Measurements from ENCODE around the gene MKRN3. TPM values are rescaled to one million over a fixed set of nuclear protein-coding genes. Genes with fewer than 3 reads are reported as not detected.

Gene MKRN3
- total and polyA plus RNA-seq, 2 donors: 1.3 to 2.3 TPM

DNA sequence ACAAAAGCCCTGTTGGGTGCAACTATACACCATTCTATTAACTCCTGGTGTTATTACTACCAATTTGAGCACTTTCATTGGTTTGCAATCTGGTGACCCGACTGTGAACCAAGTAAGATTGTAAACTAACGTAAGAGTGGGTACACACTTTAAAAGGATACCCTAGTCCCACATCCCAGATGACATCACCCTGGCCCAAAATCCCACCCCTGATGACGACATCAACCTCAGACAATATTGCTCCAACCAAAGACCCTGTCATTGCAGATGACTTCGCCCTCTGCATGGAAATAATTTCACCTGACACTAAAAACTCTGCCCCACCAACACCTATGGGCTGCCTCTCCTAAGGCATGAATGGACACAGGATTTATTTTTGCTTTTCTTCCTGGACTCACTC is 25.6 kb upstream of the MKRN3 start:
- H3K27me3 ChIP-seq (ENCODE audit: control insufficient read depth in 2 of 2, insufficient read depth in 1 of 2, low read length in 1 of 2): no peaks in the 10 kb centered on the region
- H3K4me3 ChIP-seq (ENCODE audit: low read length in 2 of 2): no peak overlapping the region
- peaks cover 0 to 3% of the 10 kb centered on the region in 2 donors for H3K9me3 ChIP-seq (ENCODE audit: control insufficient read depth in 2 of 2, insufficient read depth in 1 of 2, low read length in 1 of 2)
- H3K36me3 ChIP-seq (ENCODE audit: control insufficient read depth in 2 of 2, insufficient read depth in 2 of 2, low read length in 1 of 2): no peaks in the 10 kb centered on the region
- no peak for DNase-seq (ENCODE audit: low read depth in 6 of 9, low spot score in 9 of 9)
- H3K4me1 ChIP-seq (ENCODE audit: control insufficient read depth in 2 of 2, insufficient read depth in 2 of 2, low read length in 2 of 2): no peaks in the 10 kb centered on the region
- H3K27ac ChIP-seq (ENCODE audit: low read depth in 1 of 2, low read length in 1 of 2): no peak overlapping the region
- WGBS: 81% methylated on average over 4 of the region's 4 CpGs

DNA sequence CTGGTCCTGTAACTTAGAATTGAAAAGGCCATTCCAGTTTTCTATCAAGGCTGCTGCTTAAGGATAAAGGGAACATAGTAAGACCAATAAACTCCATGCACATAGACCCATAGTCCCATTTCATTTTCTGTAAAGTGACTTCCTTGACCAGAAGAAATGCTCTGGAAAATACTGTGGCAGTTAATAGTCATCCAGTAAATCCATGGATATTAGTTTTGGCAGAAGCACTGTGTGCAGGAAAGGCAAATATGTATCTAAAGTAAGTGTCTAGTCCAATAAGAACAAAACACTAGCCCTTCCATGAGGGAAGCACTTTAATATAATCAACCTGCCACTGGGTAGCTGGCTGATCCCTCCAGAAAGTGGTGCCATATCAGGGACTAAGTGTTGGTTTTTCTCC is 19.3 kb upstream of the MKRN3 start:
- H3K27me3 ChIP-seq (ENCODE audit: control insufficient read depth in 2 of 2, insufficient read depth in 1 of 2, low read length in 1 of 2): no peaks in the 10 kb centered on the region
- H3K36me3 ChIP-seq (ENCODE audit: control insufficient read depth in 2 of 2, insufficient read depth in 2 of 2, low read length in 1 of 2): no peaks in the 10 kb centered on the region
- H3K4me1 ChIP-seq (ENCODE audit: control insufficient read depth in 2 of 2, insufficient read depth in 2 of 2, low read length in 2 of 2): no peaks in the 10 kb centered on the region
- DNase-seq (ENCODE audit: low read depth in 6 of 9, low spot score in 9 of 9): no peak
- H3K4me3 ChIP-seq (ENCODE audit: low read length in 2 of 2): no peak overlapping the region
- no peaks in the 10 kb centered on the region for H3K9me3 ChIP-seq (ENCODE audit: control insufficient read depth in 2 of 2, insufficient read depth in 1 of 2, low read length in 1 of 2)
- no peak overlapping the region for H3K27ac ChIP-seq (ENCODE audit: low read depth in 1 of 2, low read length in 1 of 2)

DNA sequence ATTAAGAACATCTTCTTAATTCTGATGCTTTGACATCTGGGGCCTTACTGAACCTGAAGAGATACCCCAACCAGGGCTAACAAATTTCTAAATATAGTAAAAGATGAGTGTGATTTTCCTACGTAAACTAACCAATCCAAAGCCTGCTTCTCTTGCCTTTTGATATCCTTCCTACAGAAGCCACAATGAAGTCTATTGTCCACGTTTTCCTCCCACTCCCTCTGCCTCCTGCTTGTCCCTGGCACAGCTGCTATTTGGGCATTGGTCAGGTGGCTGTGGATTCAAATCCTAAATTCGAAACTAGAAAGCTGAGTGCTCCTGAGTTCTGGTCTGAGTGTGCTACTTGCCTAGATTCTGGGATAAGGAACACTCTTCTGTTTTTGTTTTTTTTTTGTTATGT is 17.4 kb upstream of the MKRN3 start:
- DNase-seq (ENCODE audit: low read depth in 6 of 9, low spot score in 9 of 9): no peak
- no peaks in the 10 kb centered on the region for H3K27me3 ChIP-seq (ENCODE audit: control insufficient read depth in 2 of 2, insufficient read depth in 1 of 2, low read length in 1 of 2)
- no peaks in the 10 kb centered on the region for H3K4me1 ChIP-seq (ENCODE audit: control insufficient read depth in 2 of 2, insufficient read depth in 2 of 2, low read length in 2 of 2)
- no peak overlapping the region for H3K27ac ChIP-seq (ENCODE audit: low read depth in 1 of 2, low read length in 1 of 2)
- no peaks in the 10 kb centered on the region for H3K36me3 ChIP-seq (ENCODE audit: control insufficient read depth in 2 of 2, insufficient read depth in 2 of 2, low read length in 1 of 2)
- H3K4me3 ChIP-seq (ENCODE audit: low read length in 2 of 2): no peak overlapping the region
- WGBS: 60% methylated on average over 3 of the region's 3 CpGs
- no peaks in the 10 kb centered on the region for H3K9me3 ChIP-seq (ENCODE audit: control insufficient read depth in 2 of 2, insufficient read depth in 1 of 2, low read length in 1 of 2)

DNA sequence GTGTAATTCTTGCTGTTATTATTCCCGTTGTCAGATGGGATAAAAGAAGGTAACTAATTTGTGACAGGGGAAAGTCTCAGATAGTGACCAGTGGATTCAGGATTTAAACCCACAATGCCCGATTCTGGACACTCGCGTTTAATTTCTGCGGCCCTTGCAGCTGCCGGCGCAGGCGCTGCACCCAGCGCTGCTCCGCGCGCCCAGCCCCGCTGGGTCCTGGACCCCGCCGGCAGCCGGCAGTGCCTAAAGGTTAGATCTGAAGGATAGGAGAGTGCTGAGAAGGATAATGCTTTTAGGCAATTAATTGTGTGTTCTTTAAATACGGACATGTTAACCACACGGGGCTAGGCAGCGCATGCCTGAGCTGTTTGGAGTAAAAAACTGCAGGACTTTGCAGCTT is 3.6 kb upstream of the MKRN3 start:
- WGBS: 58% methylated on average over 19 of the region's 19 CpGs
- Histone ChIP-seq H3K4me3 (ENCODE audit: low read length in 2 of 2) (no peak overlapping the region), H3K27me3 (ENCODE audit: control insufficient read depth in 2 of 2, insufficient read depth in 1 of 2, low read length in 1 of 2) (peaks cover 0 to 3% of the 10 kb centered on the region in 2 donors), H3K4me1 (ENCODE audit: control insufficient read depth in 2 of 2, insufficient read depth in 2 of 2, low read length in 2 of 2) (no peaks in the 10 kb centered on the region), H3K9me3 (ENCODE audit: control insufficient read depth in 2 of 2, insufficient read depth in 1 of 2, low read length in 1 of 2) (peaks cover 1 to 14% of the 10 kb centered on the region in 2 donors), H3K27ac (ENCODE audit: low read depth in 1 of 2, low read length in 1 of 2) (no peak overlapping the region), H3K36me3 (ENCODE audit: control insufficient read depth in 2 of 2, insufficient read depth in 2 of 2, low read length in 1 of 2) (no peaks in the 10 kb centered on the region)
- no peak for DNase-seq (ENCODE audit: low read depth in 6 of 9, low spot score in 9 of 9)

DNA sequence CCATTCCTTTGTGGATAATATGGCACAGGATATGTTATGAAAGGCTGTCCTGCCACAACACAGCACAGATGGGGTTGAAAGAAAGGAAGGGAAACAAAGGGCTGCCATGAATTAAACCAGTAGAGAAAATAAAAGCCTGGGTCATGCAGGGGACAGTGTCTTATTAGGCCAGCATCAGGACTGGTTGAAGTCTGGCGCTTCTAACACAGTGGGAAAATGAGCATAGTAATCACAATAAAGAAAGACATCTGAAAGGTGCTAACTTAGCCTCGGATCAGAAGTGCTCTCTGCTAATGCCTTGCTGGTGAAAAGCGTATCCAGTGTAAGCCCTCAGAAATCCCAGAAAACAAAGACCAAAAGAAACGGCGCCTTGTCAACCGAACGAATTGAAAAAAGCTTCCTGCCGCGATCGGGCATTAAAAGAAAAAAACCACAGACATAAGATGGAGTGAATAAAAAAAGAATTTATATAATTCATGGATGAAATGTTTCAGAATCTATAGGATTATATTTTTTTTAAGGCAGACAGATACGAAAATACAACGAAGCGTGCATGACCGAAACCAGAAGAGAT is 566 bp upstream of the MKRN3 start:
- peak overlapping the region; percentile 8 to 28 for H3K4me3 ChIP-seq (ENCODE audit: low read length in 2 of 2)
- DNase-seq (ENCODE audit: low read depth in 6 of 9, low spot score in 9 of 9): no peak
- WGBS: 85% methylated on average over 14 of the region's 14 CpGs
- peaks cover 1 to 15% of the 10 kb centered on the region in 2 donors for H3K9me3 ChIP-seq (ENCODE audit: control insufficient read depth in 2 of 2, insufficient read depth in 1 of 2, low read length in 1 of 2)
- peak overlapping the region in 1 of 2 donors; percentile 47 for H3K27ac ChIP-seq (ENCODE audit: low read depth in 1 of 2, low read length in 1 of 2)
- peaks cover 0 to 3% of the 10 kb centered on the region in 2 donors for H3K27me3 ChIP-seq (ENCODE audit: control insufficient read depth in 2 of 2, insufficient read depth in 1 of 2, low read length in 1 of 2)
- H3K4me1 ChIP-seq (ENCODE audit: control insufficient read depth in 2 of 2, insufficient read depth in 2 of 2, low read length in 2 of 2): no peaks in the 10 kb centered on the region
- H3K36me3 ChIP-seq (ENCODE audit: control insufficient read depth in 2 of 2, insufficient read depth in 2 of 2, low read length in 1 of 2): no peaks in the 10 kb centered on the region

DNA sequence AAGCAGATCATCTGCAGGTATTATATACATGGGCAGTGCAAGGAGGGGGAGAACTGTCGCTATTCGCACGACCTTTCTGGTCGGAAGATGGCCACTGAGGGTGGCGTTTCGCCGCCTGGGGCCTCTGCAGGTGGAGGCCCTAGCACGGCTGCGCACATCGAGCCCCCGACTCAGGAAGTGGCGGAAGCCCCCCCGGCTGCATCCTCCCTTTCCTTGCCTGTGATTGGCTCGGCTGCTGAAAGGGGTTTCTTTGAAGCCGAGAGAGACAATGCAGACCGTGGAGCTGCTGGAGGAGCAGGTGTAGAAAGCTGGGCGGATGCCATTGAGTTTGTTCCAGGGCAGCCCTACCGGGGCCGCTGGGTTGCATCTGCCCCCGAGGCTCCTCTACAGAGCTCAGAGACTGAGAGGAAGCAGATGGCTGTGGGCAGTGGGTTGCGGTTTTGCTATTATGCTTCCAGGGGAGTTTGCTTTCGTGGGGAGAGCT is 639 bp downstream of the MKRN3 start:
- Histone ChIP-seq H3K36me3 (ENCODE audit: control insufficient read depth in 2 of 2, insufficient read depth in 2 of 2, low read length in 1 of 2) (no peaks in the 10 kb centered on the region), H3K9me3 (ENCODE audit: control insufficient read depth in 2 of 2, insufficient read depth in 1 of 2, low read length in 1 of 2) (peaks cover 1 to 15% of the 10 kb centered on the region in 2 donors), H3K4me1 (ENCODE audit: control insufficient read depth in 2 of 2, insufficient read depth in 2 of 2, low read length in 2 of 2) (no peaks in the 10 kb centered on the region), H3K27ac (ENCODE audit: low read depth in 1 of 2, low read length in 1 of 2) (peak overlapping the region; percentile 79 to 90), H3K27me3 (ENCODE audit: control insufficient read depth in 2 of 2, insufficient read depth in 1 of 2, low read length in 1 of 2) (peaks cover 0 to 3% of the 10 kb centered on the region in 2 donors), H3K4me3 (ENCODE audit: low read length in 2 of 2) (peak overlapping the region; percentile 41 to 47)
- DNase-seq (ENCODE audit: low read depth in 6 of 9, low spot score in 9 of 9): peak in 7 of 9 donors; percentile 7 to 84 (median 48)
- WGBS: 79% methylated on average over 22 of the region's 22 CpGs

DNA sequence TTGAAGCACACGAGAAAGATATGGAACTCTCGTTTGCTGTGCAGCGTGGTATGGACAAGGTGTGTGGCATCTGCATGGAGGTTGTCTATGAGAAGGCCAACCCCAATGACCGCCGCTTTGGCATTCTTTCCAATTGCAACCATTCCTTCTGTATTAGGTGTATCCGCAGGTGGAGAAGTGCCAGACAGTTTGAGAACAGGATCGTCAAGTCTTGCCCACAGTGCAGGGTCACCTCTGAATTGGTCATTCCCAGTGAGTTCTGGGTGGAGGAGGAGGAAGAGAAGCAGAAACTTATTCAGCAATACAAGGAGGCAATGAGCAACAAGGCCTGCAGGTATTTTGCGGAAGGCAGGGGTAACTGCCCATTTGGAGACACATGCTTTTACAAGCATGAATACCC is 1.2 kb downstream of the MKRN3 start:
- DNase-seq (ENCODE audit: low read depth in 6 of 9, low spot score in 9 of 9): no peak
- Histone ChIP-seq H3K9me3 (ENCODE audit: control insufficient read depth in 2 of 2, insufficient read depth in 1 of 2, low read length in 1 of 2) (peaks cover 1 to 15% of the 10 kb centered on the region in 2 donors), H3K27me3 (ENCODE audit: control insufficient read depth in 2 of 2, insufficient read depth in 1 of 2, low read length in 1 of 2) (peaks cover 0 to 3% of the 10 kb centered on the region in 2 donors), H3K4me3 (ENCODE audit: low read length in 2 of 2) (peak overlapping the region; percentile 37 to 47), H3K27ac (ENCODE audit: low read depth in 1 of 2, low read length in 1 of 2) (peak overlapping the region in 1 of 2 donors; percentile 65), H3K36me3 (ENCODE audit: control insufficient read depth in 2 of 2, insufficient read depth in 2 of 2, low read length in 1 of 2) (no peaks in the 10 kb centered on the region), H3K4me1 (ENCODE audit: control insufficient read depth in 2 of 2, insufficient read depth in 2 of 2, low read length in 2 of 2) (no peaks in the 10 kb centered on the region)
- 86% methylated on average over 8 of the region's 8 CpGs for WGBS

DNA sequence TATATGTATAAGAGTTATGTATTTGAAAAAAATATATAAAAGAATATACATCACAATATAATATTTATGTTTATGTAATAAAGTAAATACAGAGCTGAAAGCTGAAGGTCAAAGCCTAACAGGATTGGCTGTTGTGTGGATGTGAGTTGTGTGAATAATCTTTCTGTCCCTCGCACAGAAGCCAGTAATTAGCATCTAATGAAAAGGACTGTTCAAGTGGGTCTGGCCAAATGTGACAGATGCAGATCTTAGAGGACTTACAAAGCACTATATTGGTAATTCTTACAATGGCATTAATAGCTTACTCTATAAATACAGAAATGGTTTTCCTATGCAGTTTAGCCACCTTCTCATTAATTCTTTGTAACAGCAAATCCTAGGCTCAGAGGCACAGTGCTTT is 2.4 kb downstream of the MKRN3 start:
- no peaks in the 10 kb centered on the region for H3K4me1 ChIP-seq (ENCODE audit: control insufficient read depth in 2 of 2, insufficient read depth in 2 of 2, low read length in 2 of 2)
- peaks cover 1 to 15% of the 10 kb centered on the region in 2 donors for H3K9me3 ChIP-seq (ENCODE audit: control insufficient read depth in 2 of 2, insufficient read depth in 1 of 2, low read length in 1 of 2)
- H3K27me3 ChIP-seq (ENCODE audit: control insufficient read depth in 2 of 2, insufficient read depth in 1 of 2, low read length in 1 of 2): no peaks in the 10 kb centered on the region
- no peak for DNase-seq (ENCODE audit: low read depth in 6 of 9, low spot score in 9 of 9)
- WGBS: 75% methylated on average over 1 of the region's 1 CpG
- no peak overlapping the region for H3K27ac ChIP-seq (ENCODE audit: low read depth in 1 of 2, low read length in 1 of 2)
- no peaks in the 10 kb centered on the region for H3K36me3 ChIP-seq (ENCODE audit: control insufficient read depth in 2 of 2, insufficient read depth in 2 of 2, low read length in 1 of 2)
- H3K4me3 ChIP-seq (ENCODE audit: low read length in 2 of 2): peak overlapping the region in 1 of 2 donors; percentile 6

DNA sequence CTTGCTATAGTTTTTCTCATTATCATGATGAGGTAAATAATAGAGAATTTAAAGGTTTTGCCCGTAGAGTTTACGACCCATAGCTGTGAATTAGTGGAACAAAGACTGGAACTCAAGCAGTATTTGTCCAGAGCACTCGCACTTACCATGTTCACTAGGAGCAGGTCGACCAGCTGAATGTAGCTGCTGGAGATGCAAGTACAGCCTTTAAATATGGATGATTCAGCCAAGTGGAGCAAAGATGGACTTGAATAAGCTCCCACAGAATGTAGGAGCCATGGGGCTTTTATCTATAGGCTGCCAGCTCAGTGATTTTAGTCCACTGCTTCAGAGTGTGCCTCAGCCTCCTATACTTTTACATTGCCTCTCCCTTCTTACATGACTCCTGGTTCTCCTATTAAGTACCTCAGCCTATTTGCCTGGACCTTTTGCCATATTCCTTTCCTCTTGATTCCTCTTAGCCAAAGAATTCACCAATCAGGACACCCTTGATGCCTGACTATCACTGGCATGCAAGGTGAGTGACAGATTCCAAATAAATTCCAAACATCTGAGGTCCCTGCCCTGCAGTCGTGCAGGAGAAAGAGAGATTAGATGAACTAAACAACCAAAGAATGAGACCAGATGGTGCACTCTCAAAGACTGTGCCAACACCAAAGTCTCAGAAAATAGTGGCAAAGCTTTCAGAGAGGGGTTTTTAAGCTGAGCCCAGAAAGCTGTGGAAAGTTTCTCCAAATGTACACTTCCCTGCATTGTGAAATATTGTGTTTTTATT is 3.9 kb downstream of the MKRN3 start:
- H3K9me3 ChIP-seq (ENCODE audit: control insufficient read depth in 2 of 2, insufficient read depth in 1 of 2, low read length in 1 of 2): peaks cover 1 to 15% of the 10 kb centered on the region in 2 donors
- no peaks in the 10 kb centered on the region for H3K27me3 ChIP-seq (ENCODE audit: control insufficient read depth in 2 of 2, insufficient read depth in 1 of 2, low read length in 1 of 2)
- no peak overlapping the region for H3K27ac ChIP-seq (ENCODE audit: low read depth in 1 of 2, low read length in 1 of 2)
- no peaks in the 10 kb centered on the region for H3K36me3 ChIP-seq (ENCODE audit: control insufficient read depth in 2 of 2, insufficient read depth in 2 of 2, low read length in 1 of 2)
- DNase-seq (ENCODE audit: low read depth in 6 of 9, low spot score in 9 of 9): peak in 1 of 9 donors; percentile 4
- no peaks in the 10 kb centered on the region for H3K4me1 ChIP-seq (ENCODE audit: control insufficient read depth in 2 of 2, insufficient read depth in 2 of 2, low read length in 2 of 2)
- 55% methylated on average over 5 of the region's 5 CpGs for WGBS
- peak overlapping the region in 1 of 2 donors; percentile 11 for H3K4me3 ChIP-seq (ENCODE audit: low read length in 2 of 2)
